IMR-90 (cell line): Measurements from ENCODE around the gene PSMA2. TPM values are rescaled to one million over a fixed set of nuclear protein-coding genes. Genes with fewer than 3 reads are reported as not detected.

Source experiments
- ATAC-seq: fragments of 200-7000 bp; cut with Tn5 transposase; 2 replicates; pipeline ENCODE4 v1.9.1; 2020; ENCODE audit warnings: low read depth, mild to moderate bottlenecking, moderate library complexity
- BruUV-seq: library from RNA; stranded (reverse); fragments of 400-500 nt; replicated peaks from 2 replicates; lab custom pipeline; 2021; lab: Mats Ljungman, UMichigan
- CTCF ChIA-PET: fragments of 300-600 bp; formaldehyde crosslinking; extraction: SDS; loops from one replicate; lab custom pipeline; 2021; ENCODE audit warnings: antibody characterized with exemption; lab: Yijun Ruan, JAX
- POLR2A ChIA-PET: fragments of 300-600 bp; sonication (Branson Sonifier 250); formaldehyde crosslinking; loops from one replicate; lab custom pipeline; 2022; ENCODE audit warnings: antibody characterized with exemption; ENCODE audit not compliant: unreplicated experiment; lab: Charles Lee
- DNase-seq: peaks from one replicate; pipeline ENCODE4 v3.0.0; 2013
- H2AFZ ChIP-seq: replicated peaks from 2 replicates; pipeline ENCODE3; 2013; ENCODE audit warnings: low read length, mild to moderate bottlenecking; ENCODE audit not compliant: poor library complexity
- H2AK5ac ChIP-seq: 2 replicates; pipeline ENCODE4 v1.6.1; 2013; ENCODE audit warnings: low read depth, low read length, inconsistent platforms
- H2AK9ac ChIP-seq: replicated peaks from 2 replicates; pipeline ENCODE3; 2013; ENCODE audit warnings: mild to moderate bottlenecking, low read depth, low read length, moderate library complexity; ENCODE audit not compliant: poor library complexity
- H2BK120ac ChIP-seq: 2 replicates; pipeline ENCODE4 v1.6.1; 2013; ENCODE audit warnings: low read depth, low read length, inconsistent platforms
- H2BK15ac ChIP-seq: 3 replicates; pipeline ENCODE4 v1.6.1; 2013; ENCODE audit warnings: low read depth, low read length, inconsistent platforms
- H2BK20ac ChIP-seq: 2 replicates; pipeline ENCODE4 v1.6.1; 2013; ENCODE audit warnings: low read depth, mild to moderate bottlenecking, inconsistent platforms, low read length, moderate library complexity
- H2BK5ac ChIP-seq: 2 replicates; pipeline ENCODE4 v1.6.1; 2013; ENCODE audit warnings: mild to moderate bottlenecking, low read depth, low read length, inconsistent platforms; ENCODE audit not compliant: poor library complexity, severe bottlenecking
- H3K14ac ChIP-seq: replicated peaks from 2 replicates; pipeline ENCODE4 v1.6.1; 2013; ENCODE audit warnings: low read depth, low read length, inconsistent platforms
- H3K18ac ChIP-seq: 2 replicates; pipeline ENCODE4 v1.6.1; 2013; ENCODE audit warnings: low read depth, low read length, control low read depth
- H3K23ac ChIP-seq: 2 replicates; pipeline ENCODE4 v1.6.1; 2013; ENCODE audit warnings: low read depth, low read length, inconsistent platforms
- H3K27ac ChIP-seq: 2 replicates; pipeline ENCODE4 v1.5.1; 2013; ENCODE audit warnings: mild to moderate bottlenecking, control low read depth, low read length; ENCODE audit not compliant: insufficient read depth
- H3K27me3 ChIP-seq: 2 replicates; pipeline ENCODE4 v1.6.1; 2013; ENCODE audit warnings: low read length; ENCODE audit not compliant: control insufficient read depth, insufficient read depth
- H3K36me3 ChIP-seq: 2 replicates; pipeline ENCODE4 v1.6.1; 2013; ENCODE audit warnings: low read length, mixed read lengths; ENCODE audit not compliant: control insufficient read depth, insufficient read depth
- H3K4ac ChIP-seq: 2 replicates; pipeline ENCODE4 v1.6.1; 2013; ENCODE audit warnings: low read depth, low read length, inconsistent platforms
- H3K4me1 ChIP-seq: 2 replicates; pipeline ENCODE4 v1.6.1; 2013; ENCODE audit warnings: low read length, mixed read lengths; ENCODE audit not compliant: control insufficient read depth, insufficient read depth
- H3K4me2 ChIP-seq: 2 replicates; pipeline ENCODE4 v1.6.1; 2013; ENCODE audit warnings: low read depth, mild to moderate bottlenecking, control low read depth, low read length, moderate library complexity
- H3K4me3 ChIP-seq: 2 replicates; pipeline ENCODE4 v1.5.1; 2013; ENCODE audit warnings: low read depth, mild to moderate bottlenecking, control low read depth, low read length, moderate library complexity; ENCODE audit not compliant: insufficient read depth
- H3K56ac ChIP-seq: 2 replicates; pipeline ENCODE4 v1.6.1; 2013; ENCODE audit warnings: low read length, inconsistent platforms; ENCODE audit not compliant: insufficient read depth; ENCODE audit errors: extremely low read depth
- H3K79me1 ChIP-seq, 2 experiments: 2 replicates each; pipeline ENCODE4 v1.6.1; 2013; ENCODE audit warnings: low read length in 2 of 2, inconsistent platforms in 1 of 2, low read depth in 1 of 2
- H3K9ac ChIP-seq: 2 replicates; pipeline ENCODE4 v1.6.1; 2013; ENCODE audit warnings: low read depth, low read length, control low read depth
- H3K9me1 ChIP-seq: 2 replicates; pipeline ENCODE4 v1.6.1; 2013; ENCODE audit warnings: low read length, inconsistent platforms; ENCODE audit not compliant: insufficient read depth
- H3K9me3 ChIP-seq: 2 replicates; pipeline ENCODE4 v1.6.1; 2013; ENCODE audit warnings: low read length; ENCODE audit not compliant: control insufficient read depth, insufficient read depth
- H4K20me1 ChIP-seq: 2 replicates; pipeline ENCODE4 v1.6.1; 2013; ENCODE audit warnings: low read length, inconsistent platforms; ENCODE audit not compliant: insufficient read depth
- H4K5ac ChIP-seq: 2 replicates; pipeline ENCODE4 v1.6.1; 2013; ENCODE audit warnings: mild to moderate bottlenecking, low read depth, low read length, control low read depth
- H4K8ac ChIP-seq, 2 experiments: 2 replicates each; pipeline ENCODE4 v1.6.1; 2013; ENCODE audit warnings: low read depth in 2 of 2, low read length in 2 of 2, control low read depth in 1 of 2, inconsistent platforms in 1 of 2
- H4K91ac ChIP-seq: 2 replicates; pipeline ENCODE4 v1.6.1; 2013; ENCODE audit warnings: low read depth, low read length, inconsistent platforms; ENCODE audit not compliant: insufficient read depth
- BHLHE40 ChIP-seq: fragments of 150-350 bp; IDR thresholded peaks from 2 replicates; pipeline ENCODE4 v1.6.1; 2016; ENCODE audit warnings: mild to moderate bottlenecking, low read depth, low read length
- CEBPB ChIP-seq: IDR thresholded peaks from 2 replicates; pipeline ENCODE4 v1.6.1; 2012; ENCODE audit warnings: low read depth, low read length, improper control_type of control experiment
- CHD1 ChIP-seq: IDR thresholded peaks from 2 replicates; pipeline ENCODE4 v1.6.1; 2012; ENCODE audit warnings: low read depth, low read length, improper control_type of control experiment
- FOS ChIP-seq: fragments of 150-350 bp; IDR thresholded peaks from 2 replicates; pipeline ENCODE4 v1.6.1; 2016; ENCODE audit warnings: low read depth, low read length
- MAFK ChIP-seq: IDR thresholded peaks from 2 replicates; pipeline ENCODE4 v1.6.1; 2012; ENCODE audit warnings: low read depth, low read length, improper control_type of control experiment
- MAZ ChIP-seq: IDR thresholded peaks from 2 replicates; pipeline ENCODE4 v1.6.1; 2012; ENCODE audit warnings: low read depth, mild to moderate bottlenecking, low read length, improper control_type of control experiment, moderate library complexity, borderline replicate concordance
- MXI1 ChIP-seq: IDR thresholded peaks from 2 replicates; pipeline ENCODE4 v1.6.1; 2012; ENCODE audit warnings: low read depth, mild to moderate bottlenecking, low read length, moderate library complexity, borderline replicate concordance
- NFE2L2 ChIP-seq: fragments of 150-350 bp; IDR thresholded peaks from 2 replicates; pipeline ENCODE4 v1.6.1; 2016; ENCODE audit warnings: low read depth, mild to moderate bottlenecking, low read length
- POLR2A ChIP-seq: IDR thresholded peaks from 2 replicates; pipeline ENCODE4 v1.6.1; 2012; ENCODE audit warnings: mild to moderate bottlenecking, low read depth, low read length
- RAD21 ChIP-seq: IDR thresholded peaks from 2 replicates; pipeline ENCODE4 v1.6.1; 2012; ENCODE audit warnings: low read length, improper control_type of control experiment
- RCOR1 ChIP-seq: IDR thresholded peaks from 2 replicates; pipeline ENCODE4 v1.6.1; 2012; ENCODE audit warnings: mild to moderate bottlenecking, low read length, improper control_type of control experiment; ENCODE audit not compliant: insufficient replicate concordance
- RFX5 ChIP-seq: IDR thresholded peaks from 2 replicates; pipeline ENCODE4 v1.8.0; 2012; ENCODE audit warnings: low read depth, mild to moderate bottlenecking, low read length, moderate library complexity
- SMC3 ChIP-seq: fragments of 150-350 bp; IDR thresholded peaks from 2 replicates; pipeline ENCODE4 v1.6.1; 2016; ENCODE audit warnings: low read depth, mild to moderate bottlenecking, antibody characterized with exemption, low read length, moderate library complexity
- USF2 ChIP-seq: fragments of 150-350 bp; IDR thresholded peaks from 2 replicates; pipeline ENCODE4 v1.6.1; 2017; ENCODE audit warnings: mild to moderate bottlenecking, antibody characterized with exemption, low read length, low read depth
- WGBS, 2 experiments: methylation state at CpG; one replicate each; pipeline versions ENCODE4 v1.1.5 to v1.1.7; 2013; ENCODE audit warnings: missing lambda C conversion rate in 2 of 2; ENCODE audit not compliant: insufficient read length in 1 of 2; ENCODE audit errors: extremely low coverage in 2 of 2; 5-methylcytosine and 5-hydroxymethylcytosine counted together
- dilution Hi-C: fragments of 300-500 bp; cut with HindIII; formaldehyde crosslinking; loops from one replicate; pipeline ENCODE4 v1.14.3; 2018; ENCODE audit warnings: low sequenced_read_pairs; ENCODE audit not compliant: unreplicated experiment
- in situ Hi-C: fragments of 300-500 bp; cut with MboI; formaldehyde crosslinking; loops from 3 replicates; pipeline ENCODE4 v1.14.3; 2019; ENCODE audit warnings: low sequenced_read_pairs, inconsistent platforms, mixed read lengths
- intact Hi-C: fragments of 100-400 bp; cut with micrococcal nuclease; formaldehyde crosslinking; loops from 2 replicates; pipeline ENCODE4 v1.10.0; 2022
- polyA plus RNA-seq, 3 experiments: library from polyadenylated mRNA; depleted of rRNA; stranded (reverse); fragments of >200 nt; gene quantifications; 2 replicates each; pipeline ENCODE4 v1.2.3, GENCODE V29; 2012; ENCODE audit warnings: low replicate concordance in 1 of 3
- total RNA-seq: library from RNA; depleted of rRNA; stranded (reverse); fragments of >200 nt; gene quantifications from 2 replicates; pipeline ENCODE4 v1.2.3, GENCODE V29; 2012
- TF ChIP-seq, protein P1 (sequence below): conservative IDR thresholded peaks from 2 replicates; pipeline ENCODE4 v1.5.1; 2012; ENCODE audit warnings: mild to moderate bottlenecking, low read depth, low read length, improper control_type of control experiment
- TF ChIP-seq, protein P2 (sequence below): fragments of 150-350 bp; IDR thresholded peaks from 2 replicates; pipeline ENCODE4 v1.6.1; 2016; ENCODE audit warnings: low read depth, mild to moderate bottlenecking, low read length, moderate library complexity, borderline replicate concordance

Gene PSMA2
- total and polyA plus RNA-seq, 2 of the 4 experiments (the other 2 are of a cell fraction), result 106 to 138 TPM

GRCh38 chr7:42967391-42967790 is 35.4 kb upstream of the PSMA2 start:
- Histone ChIP-seq H2BK15ac (no peak overlapping the region), H4K20me1 (no peaks in the 10 kb centered on the region), H3K27me3 (peaks cover 6% of the 10 kb centered on the region), H3K56ac (no peak overlapping the region), H2AK5ac (no peak overlapping the region), H3K27ac (no peak overlapping the region), H4K5ac (no peak overlapping the region), H3K4ac (no peak overlapping the region), H3K18ac (no peak overlapping the region), H2BK5ac (no peak overlapping the region), H3K4me2 (no peak overlapping the region), H3K79me1 (no peaks in the 10 kb centered on the region), H3K4me3 (no peak overlapping the region), H2BK120ac (no peak overlapping the region), H3K14ac (no peak overlapping the region), H4K91ac (no peak overlapping the region), H2AFZ (no peak overlapping the region), H2BK20ac (no peak overlapping the region), H4K8ac (no peak overlapping the region), H3K9me1 (no peaks in the 10 kb centered on the region), H2AK9ac (no peak overlapping the region), H3K9me3 (no peaks in the 10 kb centered on the region), H3K9ac (no peak overlapping the region), H3K4me1 (no peaks in the 10 kb centered on the region), H3K23ac (no peak overlapping the region), H3K36me3 (no peaks in the 10 kb centered on the region)
- TF ChIP-seq RFX5 (no peak), MXI1 (no peak), USF2 (no peak), RAD21 (no peak), MAFK (no peak), RCOR1 (no peak), BHLHE40 (no peak), CEBPB (no peak), NFE2L2 (no peak), SMC3 (no peak), POLR2A (no peak), MAZ (no peak), FOS (no peak), CHD1 (no peak)
- TF ChIP-seq, protein P1, sequence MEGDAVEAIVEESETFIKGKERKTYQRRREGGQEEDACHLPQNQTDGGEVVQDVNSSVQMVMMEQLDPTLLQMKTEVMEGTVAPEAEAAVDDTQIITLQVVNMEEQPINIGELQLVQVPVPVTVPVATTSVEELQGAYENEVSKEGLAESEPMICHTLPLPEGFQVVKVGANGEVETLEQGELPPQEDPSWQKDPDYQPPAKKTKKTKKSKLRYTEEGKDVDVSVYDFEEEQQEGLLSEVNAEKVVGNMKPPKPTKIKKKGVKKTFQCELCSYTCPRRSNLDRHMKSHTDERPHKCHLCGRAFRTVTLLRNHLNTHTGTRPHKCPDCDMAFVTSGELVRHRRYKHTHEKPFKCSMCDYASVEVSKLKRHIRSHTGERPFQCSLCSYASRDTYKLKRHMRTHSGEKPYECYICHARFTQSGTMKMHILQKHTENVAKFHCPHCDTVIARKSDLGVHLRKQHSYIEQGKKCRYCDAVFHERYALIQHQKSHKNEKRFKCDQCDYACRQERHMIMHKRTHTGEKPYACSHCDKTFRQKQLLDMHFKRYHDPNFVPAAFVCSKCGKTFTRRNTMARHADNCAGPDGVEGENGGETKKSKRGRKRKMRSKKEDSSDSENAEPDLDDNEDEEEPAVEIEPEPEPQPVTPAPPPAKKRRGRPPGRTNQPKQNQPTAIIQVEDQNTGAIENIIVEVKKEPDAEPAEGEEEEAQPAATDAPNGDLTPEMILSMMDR, result no peak
- TF ChIP-seq, protein P2, sequence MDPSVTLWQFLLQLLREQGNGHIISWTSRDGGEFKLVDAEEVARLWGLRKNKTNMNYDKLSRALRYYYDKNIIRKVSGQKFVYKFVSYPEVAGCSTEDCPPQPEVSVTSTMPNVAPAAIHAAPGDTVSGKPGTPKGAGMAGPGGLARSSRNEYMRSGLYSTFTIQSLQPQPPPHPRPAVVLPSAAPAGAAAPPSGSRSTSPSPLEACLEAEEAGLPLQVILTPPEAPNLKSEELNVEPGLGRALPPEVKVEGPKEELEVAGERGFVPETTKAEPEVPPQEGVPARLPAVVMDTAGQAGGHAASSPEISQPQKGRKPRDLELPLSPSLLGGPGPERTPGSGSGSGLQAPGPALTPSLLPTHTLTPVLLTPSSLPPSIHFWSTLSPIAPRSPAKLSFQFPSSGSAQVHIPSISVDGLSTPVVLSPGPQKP, result no peak
- ChIA-PET POLR2A (no interaction called here), CTCF (no interaction called here)
- in situ Hi-C loops, result no loop called here
- ATAC-seq (no peak), DNase-seq (no peak)
- dilution Hi-C loops, result no loop called here
- WGBS, 2 experiments, result 100% methylated on average over 1 of the region's 2 CpGs; no CpG with 5 or more reads in 1 of the 2 experiments
- intact Hi-C loops, result no loop called here
- BruUV-seq, result no TSS peak
